ENCODE data around the gene PGM3.
A peak's percentile ranks its signal among the peaks of the same experiment; 100 is the strongest.

The PGM3 gene

DNA sequence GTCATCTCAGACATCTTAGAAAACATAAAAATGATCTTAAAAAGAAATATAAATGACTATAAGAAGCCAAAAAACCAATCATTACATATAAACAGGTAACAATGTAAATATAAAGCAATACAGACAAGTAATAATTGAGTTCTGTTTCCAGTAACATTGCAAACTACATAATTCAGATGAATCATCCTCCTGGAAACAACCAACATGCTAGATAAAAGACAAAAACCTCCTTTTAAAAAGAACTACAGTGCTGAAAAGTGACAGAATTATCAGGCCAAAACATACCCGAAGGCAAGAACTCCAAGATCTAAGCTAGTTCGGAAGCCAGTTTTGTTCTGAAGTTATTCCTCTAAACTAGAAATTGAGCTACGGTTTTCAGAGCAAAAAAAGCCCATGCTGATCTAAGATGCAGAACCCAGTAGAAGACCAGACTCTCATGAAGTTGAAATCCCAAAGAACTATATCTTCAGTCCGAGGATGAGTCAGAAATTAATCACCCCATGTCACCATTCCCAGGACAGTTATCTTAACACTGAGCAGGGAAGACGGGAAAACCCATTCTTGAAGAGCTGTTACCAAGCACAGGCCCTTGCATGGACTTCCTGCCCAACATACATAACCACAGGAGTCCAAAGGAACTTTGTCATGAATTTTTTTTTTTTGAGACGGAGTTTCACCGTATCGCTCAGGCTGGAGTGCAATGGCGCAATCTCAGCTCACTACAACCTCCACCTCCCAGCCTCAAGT, 9.8 kb downstream of the PGM3 start:
- DNase-seq (ENCODE audit: low read depth), result peak; percentile 89

DNA sequence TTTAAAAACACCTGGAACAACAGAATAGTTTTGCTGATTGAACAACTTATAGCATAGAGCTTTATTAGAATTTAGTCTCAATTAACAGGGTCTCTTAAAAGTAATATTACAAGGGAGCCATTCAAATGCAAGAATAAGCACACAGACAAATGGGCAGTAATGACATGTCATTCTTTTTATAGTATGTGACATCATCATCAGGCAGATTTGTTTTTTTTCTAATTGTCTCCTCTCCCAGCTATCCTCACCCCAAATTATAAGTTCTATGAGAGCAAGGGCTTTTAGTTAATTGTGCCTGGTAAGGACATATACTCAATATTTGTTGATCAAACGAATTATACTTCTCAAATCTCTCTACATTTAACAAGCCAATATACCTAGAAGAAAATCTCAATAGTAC, 11.0 kb downstream of the PGM3 start:
- DNase-seq (ENCODE audit: low read depth), result no peak

- no peak for DNase-seq (ENCODE audit: low read depth)
Observed at GRCh38 chr6:83180426-83180950, 12.6 kb downstream of the PGM3 start.

- no peak for DNase-seq (ENCODE audit: low read depth)
Observed at GRCh38 chr6:83176246-83176645, 16.8 kb downstream of the PGM3 start.

GRCh38 chr6:83169511-83169910, 23.6 kb downstream of the PGM3 start:
- DNase-seq (ENCODE audit: low read depth), result no peak

DNA sequence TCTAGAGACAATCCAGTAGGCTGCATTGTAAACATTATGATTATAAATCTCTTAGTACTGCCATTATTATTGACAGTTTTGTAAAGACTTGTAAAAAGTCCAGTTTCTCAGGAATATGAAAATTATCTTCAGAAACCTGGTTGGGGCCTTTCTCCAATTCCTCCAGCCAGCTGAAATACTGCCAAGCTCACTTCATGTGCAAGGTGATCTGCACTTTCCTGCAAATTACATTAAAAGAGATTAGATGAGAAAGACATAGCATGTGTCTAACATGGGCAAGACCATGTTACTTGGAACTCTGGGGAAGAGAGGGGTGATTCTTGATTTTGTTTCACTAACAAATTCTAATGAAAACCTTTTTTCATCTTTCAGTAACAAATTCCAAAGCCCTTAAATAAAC, 24.0 kb downstream of the PGM3 start:
- DNase-seq (ENCODE audit: low read depth), result no peak

GRCh38 chr6:83168556-83168955, 24.5 kb downstream of the PGM3 start:
- no peak for DNase-seq (ENCODE audit: low read depth)

DNA sequence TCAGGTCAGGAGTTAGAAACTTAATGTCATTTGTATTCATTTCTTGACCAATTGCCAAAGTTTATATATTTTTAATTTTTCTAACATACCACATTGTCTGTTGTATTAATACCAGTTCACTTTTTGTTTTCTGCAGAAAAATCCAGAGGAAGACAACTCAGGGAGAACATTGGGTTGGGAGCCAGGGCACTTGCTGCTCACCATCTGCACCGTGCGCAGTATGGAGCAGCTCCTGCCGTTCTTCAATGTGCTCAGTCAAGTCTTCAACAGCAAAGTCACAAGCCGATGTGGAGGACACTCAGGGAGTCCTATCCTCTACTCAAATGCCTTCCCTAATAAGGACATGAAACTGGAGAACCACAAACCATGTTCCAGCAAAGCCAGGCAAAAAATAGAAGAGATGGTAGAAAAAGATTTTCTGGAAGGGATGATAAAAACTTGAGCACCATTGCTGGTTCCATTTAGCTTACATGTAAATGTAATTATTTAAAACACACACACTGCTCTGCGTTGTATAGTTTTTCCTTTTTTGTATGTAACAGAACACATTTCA, 25.3 kb downstream of the PGM3 start:
- no peak for DNase-seq (ENCODE audit: low read depth)

- no peak for DNase-seq (ENCODE audit: low read depth)
Observed at GRCh38 chr6:83160167-83160566, 32.9 kb downstream of the PGM3 start.

DNA sequence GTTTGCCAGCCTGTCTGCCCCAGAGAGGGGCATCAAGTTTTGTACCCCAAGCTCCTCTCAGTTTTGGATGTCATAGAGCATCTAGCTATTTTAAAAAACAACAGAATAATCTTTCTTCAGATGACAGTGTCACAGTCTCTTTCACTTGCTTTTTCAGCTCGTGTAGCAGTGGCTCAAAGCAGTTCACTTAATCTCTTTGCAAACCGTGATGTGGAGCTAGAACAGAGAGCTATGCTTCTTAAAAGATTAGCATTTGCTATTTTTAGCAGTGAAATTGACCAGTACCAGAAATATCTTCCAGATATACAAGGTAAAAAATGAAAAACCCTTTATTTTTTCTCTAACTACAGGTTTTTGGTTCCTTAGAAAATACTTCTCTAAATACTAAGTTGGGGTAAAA, 37.3 kb downstream of the PGM3 start:
- DNase-seq (ENCODE audit: low read depth), result no peak

DNA sequence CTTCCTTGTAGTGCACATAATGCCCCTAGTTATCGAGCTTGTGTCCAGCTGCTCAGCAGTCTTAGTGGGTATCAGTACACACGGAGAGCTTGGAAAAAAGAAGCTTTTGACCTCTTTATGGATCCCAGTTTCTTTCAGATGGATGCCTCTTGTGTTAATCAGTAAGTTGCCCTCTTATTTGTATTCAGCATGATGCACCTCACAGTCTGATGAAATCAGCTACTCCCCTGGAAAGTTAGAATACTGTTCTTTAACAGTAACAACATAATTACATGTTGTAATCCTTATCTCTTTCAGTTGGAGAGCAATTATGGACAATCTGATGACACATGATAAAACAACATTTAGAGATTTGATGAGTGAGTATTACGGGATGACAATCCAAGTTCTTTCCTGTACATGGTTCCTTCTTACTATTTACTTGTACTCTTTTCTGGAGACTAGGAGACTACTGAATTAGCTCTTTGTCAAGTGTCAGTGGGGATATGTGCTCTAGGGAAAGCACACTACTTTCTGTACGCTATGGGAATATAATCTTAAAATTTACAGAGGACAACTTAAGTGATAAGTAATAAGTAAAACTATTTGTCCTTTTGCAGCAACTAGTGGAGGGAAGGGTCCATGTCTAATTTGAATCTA, 39.1 kb downstream of the PGM3 start:
- DNase-seq (ENCODE audit: low read depth), result no peak

GRCh38 chr6:83152913-83153312, 40.2 kb downstream of the PGM3 start:
- no peak for DNase-seq (ENCODE audit: low read depth)

- DNase-seq (ENCODE audit: low read depth), result no peak
Observed at GRCh38 chr6:83151114-83151513, 42.0 kb downstream of the PGM3 start.

DNA sequence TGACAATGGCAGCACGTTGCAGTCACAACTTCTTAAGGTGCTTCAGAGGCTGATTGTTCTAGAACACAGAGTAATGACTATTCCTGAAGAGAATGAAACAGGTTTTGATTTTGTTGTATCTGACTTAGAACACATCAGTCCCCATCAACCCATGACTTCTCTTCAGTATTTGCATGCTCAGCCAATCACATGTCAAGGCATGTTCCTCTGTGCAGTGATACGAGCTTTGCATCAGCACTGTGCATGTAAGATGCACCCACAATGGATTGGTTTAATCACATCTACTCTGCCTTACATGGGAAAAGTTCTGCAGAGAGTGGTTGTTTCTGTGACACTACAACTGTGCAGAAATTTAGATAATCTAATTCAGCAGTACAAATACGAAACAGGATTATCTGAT, 54.3 kb downstream of the PGM3 start:
- DNase-seq (ENCODE audit: low read depth), result no peak

DNA sequence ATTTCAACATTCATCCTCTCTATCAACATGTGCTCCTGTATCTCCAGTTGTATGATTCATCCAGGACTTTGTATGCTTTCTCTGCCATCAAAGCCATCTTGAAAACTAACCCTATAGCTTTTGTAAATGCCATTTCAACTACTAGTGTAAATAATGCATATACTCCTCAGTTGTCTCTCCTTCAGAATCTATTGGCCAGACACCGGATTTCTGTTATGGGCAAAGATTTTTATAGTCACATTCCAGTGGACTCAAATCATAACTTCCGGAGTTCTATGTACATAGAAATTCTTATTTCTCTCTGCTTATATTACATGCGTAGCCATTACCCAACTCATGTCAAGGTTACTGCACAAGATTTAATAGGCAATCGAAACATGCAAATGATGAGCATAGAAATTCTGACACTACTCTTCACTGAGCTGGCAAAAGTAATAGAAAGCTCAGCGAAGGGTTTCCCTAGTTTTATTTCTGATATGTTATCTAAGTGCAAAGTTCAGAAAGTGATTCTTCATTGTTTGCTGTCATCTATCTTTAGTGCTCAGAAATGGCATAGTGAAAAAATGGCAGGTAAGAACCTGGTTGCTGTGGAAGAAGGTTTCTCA, 54.8 kb downstream of the PGM3 start:
- DNase-seq (ENCODE audit: low read depth), result no peak

DNA sequence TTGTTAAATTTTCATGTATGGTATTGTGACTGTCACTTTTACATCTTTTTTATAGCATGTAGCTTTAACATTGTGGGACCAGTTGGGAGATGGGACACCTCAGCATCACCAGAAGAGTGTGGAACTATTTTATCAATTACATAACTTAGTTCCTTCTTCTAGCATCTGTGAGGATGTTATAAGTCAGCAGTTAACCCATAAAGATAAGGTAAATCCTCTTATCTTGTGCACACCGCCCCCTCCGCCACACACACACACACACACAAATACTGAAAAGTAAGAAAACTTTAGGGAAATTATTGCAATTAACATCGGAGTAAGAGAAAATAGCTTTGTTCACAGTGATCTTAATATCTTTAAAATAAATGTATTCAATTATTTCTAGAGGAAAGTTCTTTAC, 60.9 kb downstream of the PGM3 start:
- DNase-seq (ENCODE audit: low read depth), result no peak

GRCh38 chr6:83127976-83128375, 65.1 kb downstream of the PGM3 start:
- no peak for DNase-seq (ENCODE audit: low read depth)

GRCh38 chr6:83127258-83127657, 65.8 kb downstream of the PGM3 start:
- DNase-seq (ENCODE audit: low read depth), result no peak

DNA sequence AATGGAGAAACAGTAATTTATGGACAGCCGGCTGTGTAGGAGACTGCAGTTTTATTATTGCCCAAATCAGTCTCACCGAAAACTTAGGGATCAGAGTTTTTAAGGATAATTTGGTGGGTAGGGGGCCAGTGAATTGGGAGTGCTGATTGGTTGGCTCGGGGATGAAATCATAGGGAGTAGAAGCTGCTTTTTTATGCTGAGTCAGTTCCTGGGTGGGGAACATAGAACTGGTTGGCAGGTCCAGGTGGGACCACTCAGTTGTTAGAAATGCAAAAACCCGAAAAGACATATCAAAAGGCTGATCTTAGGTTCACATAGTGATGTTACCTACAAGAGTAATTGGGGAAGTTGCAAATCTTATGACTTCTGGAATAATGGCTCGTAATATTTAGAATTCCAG, 66.3 kb downstream of the PGM3 start:
- DNase-seq (ENCODE audit: low read depth), result no peak

- DNase-seq (ENCODE audit: low read depth), result no peak
Observed at GRCh38 chr6:83126223-83126622, 66.8 kb downstream of the PGM3 start.

- no peak for DNase-seq (ENCODE audit: low read depth)
Observed at GRCh38 chr6:83125425-83125824, 67.6 kb downstream of the PGM3 start.

GRCh38 chr6:83124553-83124952, 68.5 kb downstream of the PGM3 start:
- DNase-seq (ENCODE audit: low read depth), result no peak

GRCh38 chr6:83119742-83120300, 73.2 kb downstream of the PGM3 start:
- DNase-seq (ENCODE audit: low read depth), result no peak
